OCI-LY3 (cell line): ENCODE results near the gene ITGA6.

Experiments
- H2AFZ ChIP-seq: fragments of 200-600, 300-600 bp; shearing (Covaris generic); 2 replicates; pipeline ENCODE4 v1.6.0; 2014; ENCODE audit warnings: antibody characterized with exemption, low read depth, low read length
- H3K27ac ChIP-seq: fragments of 200-600, 300-600 bp; sonication (generic); 2 replicates; pipeline ENCODE4 v1.5.1; 2014; ENCODE audit warnings: mild to moderate bottlenecking, low read length, moderate library complexity, mixed read lengths
- H3K27me3 ChIP-seq: fragments of 200-600, 300-600 bp; sonication (generic); 2 replicates; pipeline ENCODE4 v1.6.1; 2014; ENCODE audit warnings: low read depth, low read length, mixed read lengths
- H3K36me3 ChIP-seq: fragments of 200-600, 300-600 bp; sonication (generic); replicated peaks from 2 replicates; pipeline ENCODE3; 2014; ENCODE audit warnings: low read depth, low read length, mixed read lengths
- H3K4me1 ChIP-seq: fragments of 300-600, 200-600 bp; sonication (generic); 2 replicates; pipeline ENCODE4 v1.6.1; 2014; ENCODE audit warnings: low read length, mixed read lengths
- H3K4me2 ChIP-seq: fragments of 200-600, 300-600 bp; sonication (generic); 2 replicates; pipeline ENCODE4 v1.6.1; 2014; ENCODE audit warnings: low read length, mixed read lengths
- H3K4me3 ChIP-seq: fragments of 300-600, 200-600 bp; sonication (generic); 2 replicates; pipeline ENCODE4 v1.5.1; 2014; ENCODE audit warnings: antibody characterized with exemption, mild to moderate bottlenecking, low read length, moderate library complexity
- H3K79me2 ChIP-seq: fragments of 300-600, 200-600 bp; shearing (Covaris generic); 2 replicates; pipeline ENCODE4 v1.6.1; 2014; ENCODE audit warnings: mild to moderate bottlenecking, low read length, mixed read lengths
- H3K9ac ChIP-seq: fragments of 300-600, 200-600 bp; shearing (Covaris generic); 2 replicates; pipeline ENCODE4 v1.6.0; 2014; ENCODE audit warnings: mild to moderate bottlenecking, low read length, moderate library complexity
- H3K9me3 ChIP-seq: fragments of 200-600, 300-600 bp; shearing (Covaris generic); 2 replicates; pipeline ENCODE4 v1.6.1; 2014; ENCODE audit warnings: low read length, mixed read lengths; ENCODE audit not compliant: insufficient read depth
- H4K20me1 ChIP-seq: fragments of 200-600, 300-600 bp; sonication (generic); 2 replicates; pipeline ENCODE4 v1.6.1; 2016; ENCODE audit warnings: low read length, mixed read lengths; ENCODE audit not compliant: insufficient read depth
- EZH2phosphoT487 ChIP-seq: fragments of 200-600 bp; shearing (Covaris generic); IDR thresholded peaks from 2 replicates; pipeline ENCODE4 v1.6.1; 2018; ENCODE audit warnings: antibody characterized with exemption, mixed run types, low read depth
- TF ChIP-seq, protein P1 (sequence below): fragments of 200-600, 300-600 bp; sonication (generic); IDR thresholded peaks from 2 replicates; pipeline ENCODE4 v1.5.1; 2014; ENCODE audit warnings: antibody characterized with exemption, low read length, low read depth

The ITGA6 gene

DNA sequence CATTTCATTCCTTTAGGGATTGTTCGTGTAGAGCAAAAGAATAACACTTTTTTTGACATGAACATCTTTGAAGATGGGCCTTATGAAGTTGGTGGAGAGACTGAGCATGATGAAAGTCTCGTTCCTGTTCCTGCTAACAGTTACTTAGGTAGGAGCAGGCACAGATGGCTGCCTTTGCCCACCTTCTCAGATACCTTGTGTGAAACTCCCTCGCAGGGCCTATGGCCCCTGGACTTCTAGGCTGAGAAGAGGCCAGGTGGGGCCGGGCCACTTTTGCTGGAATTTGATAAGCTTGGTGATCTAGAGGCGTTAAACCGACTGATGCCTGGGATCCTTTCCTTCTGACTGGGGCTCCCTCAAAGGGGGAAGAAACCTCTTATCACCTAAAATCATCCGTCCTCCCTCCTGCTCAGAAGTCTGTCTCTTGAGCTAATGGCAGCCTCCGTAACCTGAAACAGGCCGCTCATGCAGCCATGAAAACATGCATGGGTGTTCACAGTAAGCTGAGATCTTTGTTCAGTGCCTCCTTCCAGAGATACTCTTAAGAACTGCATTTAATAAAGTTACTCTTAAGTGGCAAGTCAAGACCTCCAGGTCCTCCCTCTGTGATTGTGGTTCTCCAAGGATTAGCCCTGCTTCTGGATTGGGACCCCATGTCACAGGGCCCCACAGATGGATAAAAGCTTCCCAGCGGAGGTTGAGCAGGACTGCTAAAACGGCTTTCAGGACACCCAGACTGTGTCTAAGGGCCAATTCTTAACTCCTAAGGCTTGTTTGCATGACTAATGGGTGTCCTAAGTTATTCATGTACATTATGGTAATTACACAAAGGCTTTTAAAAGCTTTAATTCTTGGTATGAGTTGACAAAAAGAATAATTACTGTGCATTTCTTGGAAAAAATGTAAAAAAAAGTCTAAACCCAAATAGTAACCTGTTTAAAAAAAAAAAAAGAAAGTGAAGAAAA is 43.9 kb downstream of the ITGA6 start:
- no peak overlapping the region for H3K9ac ChIP-seq
- no peak overlapping the region for H3K4me2 ChIP-seq
- H3K9me3 ChIP-seq, result no peaks in the 10 kb centered on the region
- no peaks in the 10 kb centered on the region for H3K4me1 ChIP-seq
- H3K79me2 ChIP-seq, result no peaks in the 10 kb centered on the region
- H3K27me3 ChIP-seq, result peaks cover 9% of the 10 kb centered on the region
- H3K36me3 ChIP-seq, result no peaks in the 10 kb centered on the region
- no peak overlapping the region for H3K27ac ChIP-seq
- no peaks in the 10 kb centered on the region for H4K20me1 ChIP-seq
- no peak overlapping the region for H3K4me3 ChIP-seq
- no peak overlapping the region for H2AFZ ChIP-seq
- no peak for TF ChIP-seq EZH2phosphoT487
- TF ChIP-seq, protein P1, sequence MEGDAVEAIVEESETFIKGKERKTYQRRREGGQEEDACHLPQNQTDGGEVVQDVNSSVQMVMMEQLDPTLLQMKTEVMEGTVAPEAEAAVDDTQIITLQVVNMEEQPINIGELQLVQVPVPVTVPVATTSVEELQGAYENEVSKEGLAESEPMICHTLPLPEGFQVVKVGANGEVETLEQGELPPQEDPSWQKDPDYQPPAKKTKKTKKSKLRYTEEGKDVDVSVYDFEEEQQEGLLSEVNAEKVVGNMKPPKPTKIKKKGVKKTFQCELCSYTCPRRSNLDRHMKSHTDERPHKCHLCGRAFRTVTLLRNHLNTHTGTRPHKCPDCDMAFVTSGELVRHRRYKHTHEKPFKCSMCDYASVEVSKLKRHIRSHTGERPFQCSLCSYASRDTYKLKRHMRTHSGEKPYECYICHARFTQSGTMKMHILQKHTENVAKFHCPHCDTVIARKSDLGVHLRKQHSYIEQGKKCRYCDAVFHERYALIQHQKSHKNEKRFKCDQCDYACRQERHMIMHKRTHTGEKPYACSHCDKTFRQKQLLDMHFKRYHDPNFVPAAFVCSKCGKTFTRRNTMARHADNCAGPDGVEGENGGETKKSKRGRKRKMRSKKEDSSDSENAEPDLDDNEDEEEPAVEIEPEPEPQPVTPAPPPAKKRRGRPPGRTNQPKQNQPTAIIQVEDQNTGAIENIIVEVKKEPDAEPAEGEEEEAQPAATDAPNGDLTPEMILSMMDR, result no peak

- TF ChIP-seq, protein P1, result no peak
- TF ChIP-seq EZH2phosphoT487, result no peak
- H3K9ac ChIP-seq, result no peak overlapping the region
- H2AFZ ChIP-seq, result no peak overlapping the region
- no peaks in the 10 kb centered on the region for H3K4me1 ChIP-seq
- H3K27me3 ChIP-seq, result 0 out of 2 replicates have a peak, but pooled peaks cover 4% of the 10 kb centered on the region
- no peaks in the 10 kb centered on the region for H3K79me2 ChIP-seq
- H4K20me1 ChIP-seq, result no peaks in the 10 kb centered on the region
- H3K36me3 ChIP-seq, result no peaks in the 10 kb centered on the region
- no peak overlapping the region for H3K4me2 ChIP-seq
- no peaks in the 10 kb centered on the region for H3K9me3 ChIP-seq
- H3K4me3 ChIP-seq, result no peak overlapping the region
- H3K27ac ChIP-seq, result no peak overlapping the region
These were observed 45.2 kb downstream of the ITGA6 start for GRCh38 chr2:172472446-172473033.

GRCh38 chr2:172473167-172473566 is 45.8 kb downstream of the ITGA6 start:
- no peak for TF ChIP-seq EZH2phosphoT487
- Histone ChIP-seq H2AFZ (no peak overlapping the region), H3K9me3 (no peaks in the 10 kb centered on the region), H3K4me3 (no peak overlapping the region), H3K4me1 (no peaks in the 10 kb centered on the region), H3K9ac (no peak overlapping the region), H4K20me1 (no peaks in the 10 kb centered on the region), H3K27ac (no peak overlapping the region), H3K79me2 (no peaks in the 10 kb centered on the region), H3K4me2 (no peak overlapping the region), H3K36me3 (no peaks in the 10 kb centered on the region), H3K27me3 (0 out of 2 replicates have a peak, but pooled peaks cover 4% of the 10 kb centered on the region)

GRCh38 chr2:172478353-172478752 is 51.0 kb downstream of the ITGA6 start:
- peaks cover 9% of the 10 kb centered on the region for H3K4me1 ChIP-seq
- no peak for TF ChIP-seq EZH2phosphoT487
- TF ChIP-seq, protein P1, result no peak
- no peak overlapping the region for H2AFZ ChIP-seq
- no peaks in the 10 kb centered on the region for H3K79me2 ChIP-seq
- no peak overlapping the region for H3K27ac ChIP-seq
- no peaks in the 10 kb centered on the region for H4K20me1 ChIP-seq
- H3K36me3 ChIP-seq, result no peaks in the 10 kb centered on the region
- H3K4me3 ChIP-seq, result no peak overlapping the region
- H3K27me3 ChIP-seq, result 0 out of 2 replicates have a peak, but pooled peaks cover 6% of the 10 kb centered on the region
- no peak overlapping the region for H3K9ac ChIP-seq
- no peaks in the 10 kb centered on the region for H3K9me3 ChIP-seq
- H3K4me2 ChIP-seq, result no peak overlapping the region
